ENCODE measurements around the gene KCNAB2. TPM values are rescaled to one million over a fixed set of nuclear protein-coding genes. Genes with fewer than 3 reads are reported as not detected.

KCNAB2 gene
- total RNA-seq, 1 donor from 2014 or later: 3.1 TPM

GRCh38 chr1:6136516-6137220 is 91.0 kb downstream of the KCNAB2 start:
- no peak for FAIRE-seq
- DNase-seq (ENCODE audit: low read depth): no peak
- H3K79me2 ChIP-seq (ENCODE audit: insufficient read depth, low read length): no peaks in the 10 kb centered on the region
- H3K4me2 ChIP-seq (ENCODE audit: low read length): no peak overlapping the region
- no peak overlapping the region for H3K4me3 Mint-ChIP-seq (ENCODE audit: unreplicated experiment)
- peaks cover 10% of the 10 kb centered on the region for H3K9me3 Mint-ChIP-seq (ENCODE audit: unreplicated experiment)
- peaks cover 7% of the 10 kb centered on the region for H3K9me3 ChIP-seq (ENCODE audit: insufficient read depth, low read depth, low read length)
- TF ChIP-seq CTCF (IDR thresholded peaks at IDR 0.05; ENCODE audit: insufficient read depth, low read depth, low read length): no peak
- TF ChIP-seq EZH2 (IDR thresholded peaks at IDR 0.05; ENCODE audit: insufficient read depth, low read length): no peak
- H3K27me3 Mint-ChIP-seq (ENCODE audit: low read depth, unreplicated experiment): peaks cover 40% of the 10 kb centered on the region
- no peak overlapping the region for H3K27ac Mint-ChIP-seq (ENCODE audit: unreplicated experiment)
- no peaks in the 10 kb centered on the region for H3K36me3 Mint-ChIP-seq (ENCODE audit: low read depth, unreplicated experiment)
- no peaks in the 10 kb centered on the region for H3K4me1 ChIP-seq (ENCODE audit: insufficient read depth, low read length)
- H3K27ac ChIP-seq (ENCODE audit: low read depth, low read length): no peak overlapping the region
- H3K4me3 ChIP-seq (ENCODE audit: insufficient read depth, low read depth, low read length): no peak overlapping the region
- no peaks in the 10 kb centered on the region for H3K27me3 ChIP-seq (ENCODE audit: insufficient read depth, low read length)
- no peaks in the 10 kb centered on the region for H4K20me1 ChIP-seq (ENCODE audit: insufficient read depth, low read length)
- H3K4me1 Mint-ChIP-seq (ENCODE audit: low read depth, unreplicated experiment): no peaks in the 10 kb centered on the region
- H3K9ac ChIP-seq (ENCODE audit: low read length): no peak overlapping the region
- no peak overlapping the region for H2AFZ ChIP-seq (ENCODE audit: low read depth, low read length)
- H3K36me3 ChIP-seq (ENCODE audit: insufficient read depth, low read length): no peaks in the 10 kb centered on the region

- TF ChIP-seq EZH2 (IDR thresholded peaks at IDR 0.05; ENCODE audit: insufficient read depth, low read length) (no peak), CTCF (IDR thresholded peaks at IDR 0.05; ENCODE audit: insufficient read depth, low read depth, low read length) (no peak)
- Histone ChIP-seq H3K36me3 (ENCODE audit: insufficient read depth, low read length) (no peaks in the 10 kb centered on the region), H2AFZ (ENCODE audit: low read depth, low read length) (no peak overlapping the region), H3K79me2 (ENCODE audit: insufficient read depth, low read length) (no peaks in the 10 kb centered on the region), H3K4me1 (ENCODE audit: insufficient read depth, low read length) (no peaks in the 10 kb centered on the region), H3K9me3 (ENCODE audit: insufficient read depth, low read depth, low read length) (no peaks in the 10 kb centered on the region), H3K27me3 (ENCODE audit: insufficient read depth, low read length) (no peaks in the 10 kb centered on the region), H4K20me1 (ENCODE audit: insufficient read depth, low read length) (no peaks in the 10 kb centered on the region), H3K4me2 (ENCODE audit: low read length) (no peak overlapping the region), H3K9ac (ENCODE audit: low read length) (no peak overlapping the region), H3K27ac (ENCODE audit: low read depth, low read length) (no peak overlapping the region), H3K4me3 (ENCODE audit: insufficient read depth, low read depth, low read length) (no peak overlapping the region)
- Mint-ChIP-seq H3K4me1 (ENCODE audit: low read depth, unreplicated experiment) (no peaks in the 10 kb centered on the region), H3K27ac (ENCODE audit: unreplicated experiment) (no peak overlapping the region), H3K4me3 (ENCODE audit: unreplicated experiment) (no peak overlapping the region), H3K9me3 (ENCODE audit: unreplicated experiment) (peaks cover 3% of the 10 kb centered on the region), H3K36me3 (ENCODE audit: low read depth, unreplicated experiment) (no peaks in the 10 kb centered on the region), H3K27me3 (ENCODE audit: low read depth, unreplicated experiment) (peaks cover 41% of the 10 kb centered on the region)
- no peak for FAIRE-seq
- no peak for DNase-seq (ENCODE audit: low read depth)
Observed at GRCh38 chr1:6137758-6138157, 92.1 kb downstream of the KCNAB2 start.

- no peaks in the 10 kb centered on the region for H3K36me3 Mint-ChIP-seq (ENCODE audit: low read depth, unreplicated experiment)
- Histone ChIP-seq H2AFZ (ENCODE audit: low read depth, low read length) (no peak overlapping the region), H3K27me3 (ENCODE audit: insufficient read depth, low read length) (no peaks in the 10 kb centered on the region), H4K20me1 (ENCODE audit: insufficient read depth, low read length) (no peaks in the 10 kb centered on the region), H3K27ac (ENCODE audit: low read depth, low read length) (no peak overlapping the region), H3K4me2 (ENCODE audit: low read length) (no peak overlapping the region), H3K36me3 (ENCODE audit: insufficient read depth, low read length) (no peaks in the 10 kb centered on the region), H3K4me3 (ENCODE audit: insufficient read depth, low read depth, low read length) (no peak overlapping the region), H3K79me2 (ENCODE audit: insufficient read depth, low read length) (no peaks in the 10 kb centered on the region), H3K9me3 (ENCODE audit: insufficient read depth, low read depth, low read length) (no peaks in the 10 kb centered on the region), H3K4me1 (ENCODE audit: insufficient read depth, low read length) (no peaks in the 10 kb centered on the region), H3K9ac (ENCODE audit: low read length) (no peak overlapping the region)
- H3K4me3 Mint-ChIP-seq (ENCODE audit: unreplicated experiment): no peak overlapping the region
- TF ChIP-seq CTCF (IDR thresholded peaks at IDR 0.05; ENCODE audit: insufficient read depth, low read depth, low read length) (no peak), EZH2 (IDR thresholded peaks at IDR 0.05; ENCODE audit: insufficient read depth, low read length) (no peak)
- no peaks in the 10 kb centered on the region for H3K9me3 Mint-ChIP-seq (ENCODE audit: unreplicated experiment)
- peaks cover 45% of the 10 kb centered on the region for H3K27me3 Mint-ChIP-seq (ENCODE audit: low read depth, unreplicated experiment)
- FAIRE-seq (no peak), DNase-seq (ENCODE audit: low read depth) (no peak)
- no peak overlapping the region for H3K27ac Mint-ChIP-seq (ENCODE audit: unreplicated experiment)
- no peaks in the 10 kb centered on the region for H3K4me1 Mint-ChIP-seq (ENCODE audit: low read depth, unreplicated experiment)
Observed at GRCh38 chr1:6140413-6140812, 94.7 kb downstream of the KCNAB2 start.

All from astrocyte (in vitro differentiated cells and primary cell).